Liver (tissue), 9 donors: ENCODE data around the gene COMMD3. TPM values are rescaled to one million over a fixed set of nuclear protein-coding genes. Genes with fewer than 3 reads are reported as not detected.

Source experiments
- DNase-seq: peaks from one replicate; pipeline ENCODE4 v3.0.0-alpha.2; 2017; ENCODE audit warnings: low spot score
- H3K27ac ChIP-seq, 2 donors: one replicate each; pipeline ENCODE4 v1.7.0; 2013; ENCODE audit warnings: inconsistent platforms in 2 of 2, low read length in 2 of 2, control low read depth in 1 of 2, low read depth in 1 of 2, mild to moderate bottlenecking in 1 of 2
- H3K27me3 ChIP-seq, 4 donors: one replicate each; pipeline versions ENCODE4 v1.6.1 to v1.7.0; 2013; ENCODE audit warnings: low read length in 3 of 4, inconsistent platforms in 1 of 4, mild to moderate bottlenecking in 1 of 4, moderate library complexity in 1 of 4; ENCODE audit not compliant: control insufficient read depth in 4 of 4, insufficient read depth in 4 of 4
- H3K36me3 ChIP-seq, 4 donors: one replicate each; pipeline versions ENCODE4 v1.6.1 to v1.7.0; 2013; ENCODE audit warnings: low read length in 3 of 4, mild to moderate bottlenecking in 3 of 4, low read depth in 1 of 4, moderate library complexity in 1 of 4; ENCODE audit not compliant: control insufficient read depth in 4 of 4, insufficient read depth in 3 of 4
- H3K4me1 ChIP-seq, 4 donors: one replicate each; pipeline versions ENCODE4 v1.6.1 to v1.7.0; 2013; ENCODE audit warnings: low read length in 3 of 4, mild to moderate bottlenecking in 3 of 4, moderate library complexity in 1 of 4; ENCODE audit not compliant: control insufficient read depth in 4 of 4, insufficient read depth in 4 of 4
- H3K4me3 ChIP-seq, 3 donors: one replicate each; pipeline versions ENCODE4 v1.6.1 to v1.7.0; 2013; ENCODE audit warnings: low read length in 3 of 3, control low read depth in 1 of 3, low read depth in 1 of 3, mild to moderate bottlenecking in 1 of 3
- H3K9ac ChIP-seq, 2 donors: one replicate each; pipeline ENCODE4 v1.7.0; 2013; ENCODE audit warnings: low read length in 2 of 2, mild to moderate bottlenecking in 2 of 2, moderate library complexity in 2 of 2, control low read depth in 1 of 2, low read depth in 1 of 2
- H3K9me3 ChIP-seq, 4 donors: one replicate each; pipeline versions ENCODE4 v1.6.1 to v1.7.0; 2013; ENCODE audit warnings: low read length in 3 of 4; ENCODE audit not compliant: control insufficient read depth in 4 of 4
- ATF3 ChIP-seq: IDR thresholded peaks from 2 replicates; pipeline ENCODE4 v1.6.1; 2016; ENCODE audit warnings: antibody characterized with exemption
- CTCF ChIP-seq: fragments of 150-350 bp; IDR thresholded peaks from 2 replicates; pipeline ENCODE4 v1.5.1; 2017; ENCODE audit warnings: improper control_type of control experiment, low read depth, low read length; ENCODE audit not compliant: missing input control
- EGR1 ChIP-seq, 2 donors: IDR thresholded peaks; 2 replicates each; pipeline ENCODE4 v1.6.1; 2016 to 2018; ENCODE audit warnings: antibody characterized with exemption in 2 of 2, low read depth in 2 of 2
- FOXA1 ChIP-seq: IDR thresholded peaks from 2 replicates; pipeline ENCODE4 v1.6.1; 2016; ENCODE audit warnings: antibody characterized with exemption
- FOXA2 ChIP-seq: IDR thresholded peaks from 2 replicates; pipeline ENCODE4 v1.6.1; 2016; ENCODE audit warnings: antibody characterized with exemption
- GABPA ChIP-seq, 2 donors: IDR thresholded peaks in 1 of 2; conservative IDR thresholded peaks in 1 of 2; 2 replicates each; pipeline ENCODE4 v1.6.1; 2016; ENCODE audit warnings: antibody characterized with exemption in 2 of 2, mild to moderate bottlenecking in 1 of 2, moderate library complexity in 1 of 2
- HNF4A ChIP-seq, 2 donors: conservative IDR thresholded peaks; 2 replicates each; pipeline ENCODE4 v1.6.1; 2016; ENCODE audit warnings: antibody characterized with exemption in 2 of 2, mild to moderate bottlenecking in 2 of 2
- MAX ChIP-seq: IDR thresholded peaks from 2 replicates; pipeline ENCODE4 v1.6.1; 2016; ENCODE audit warnings: antibody characterized with exemption
- RAD21 ChIP-seq, 2 donors: IDR thresholded peaks; 2 replicates each; pipeline ENCODE4 v1.6.1; 2016; ENCODE audit warnings: antibody characterized with exemption in 2 of 2, mild to moderate bottlenecking in 2 of 2
- REST ChIP-seq: IDR thresholded peaks from 2 replicates; pipeline ENCODE4 v1.6.1; 2016; ENCODE audit warnings: antibody characterized with exemption, mild to moderate bottlenecking
- RXRA ChIP-seq, 2 donors: IDR thresholded peaks; 2 replicates each; pipeline ENCODE4 v1.6.1; 2017 to 2018; ENCODE audit warnings: antibody characterized with exemption in 2 of 2, mild to moderate bottlenecking in 1 of 2
- SP1 ChIP-seq: IDR thresholded peaks from 2 replicates; pipeline ENCODE4 v1.6.1; 2018; ENCODE audit warnings: antibody characterized with exemption, mild to moderate bottlenecking
- TAF1 ChIP-seq: conservative IDR thresholded peaks from 2 replicates; pipeline ENCODE4 v1.6.1; 2016; ENCODE audit warnings: antibody characterized with exemption, mild to moderate bottlenecking
- YY1 ChIP-seq: IDR thresholded peaks from 2 replicates; pipeline ENCODE4 v1.6.1; 2016; ENCODE audit warnings: antibody characterized with exemption, mild to moderate bottlenecking
- ZBTB33 ChIP-seq: IDR thresholded peaks from 2 replicates; pipeline ENCODE4 v1.6.1; 2016; ENCODE audit warnings: antibody characterized with exemption
- WGBS: extraction: QIAGEN DNeasy Blood & Tissue Kit; methylation state at CpG from one replicate; pipeline ENCODE4 v1.1.7; 2013; 5-methylcytosine and 5-hydroxymethylcytosine counted together
- polyA plus RNA-seq, 2 donors: library from polyadenylated mRNA; stranded (reverse) in 1 of 2; unstranded in 1 of 2; fragments of 200-250 nt in 1 of 2; fragments of >200 nt in 1 of 2; fragmentation: Nextera tagmentation in 1 of 2; extraction: Ambion mirVana in 1 of 2; gene quantifications; one replicate each; pipeline versions ENCODE4 v1.2.1 to v1.2.3, GENCODE V29; 2013 to 2015
- total RNA-seq, 2 donors: library from RNA; depleted of rRNA; stranded (reverse); fragments of >200 nt; gene quantifications; one replicate each; pipeline ENCODE4 v1.2.3, GENCODE V29; 2014
- donor health status: healthy.
- donor health status: healthy.
- donor health status: healthy.
- donor health status: healthy.
- donor health status: healthy.

Gene COMMD3
- total and polyA plus RNA-seq, 4 donors = 18.3 to 62.0 (median 25.8) TPM

GRCh38 chr10:22343731-22344130 is 27.5 kb downstream of the COMMD3 start (continued):
- TF ChIP-seq ZBTB33 = no peak
- TF ChIP-seq FOXA2 = no peak

- TF ChIP-seq REST (no peak), RAD21 (IDR thresholded peaks at IDR 0.05) (no peak), FOXA2 (no peak), GABPA (IDR thresholded peaks at IDR 0.05 in 1 of 2, conservative IDR thresholded peaks at IDR 0.05 in 1 of 2) (no peak), CTCF (no peak), MAX (no peak), YY1 (no peak), TAF1 (no peak), HNF4A (conservative IDR thresholded peaks at IDR 0.05) (no peak)
- Histone ChIP-seq H3K9ac (no peak overlapping the region), H3K27ac (no peak overlapping the region), H3K4me1 (peaks cover 0 to 15% (median 7%) of the 10 kb centered on the region in 4 donors), H3K9me3 (peaks cover 0 to 5% (median 3%) of the 10 kb centered on the region in 4 donors), H3K4me3 (no peak overlapping the region), H3K27me3 (peaks cover 4 to 33% (median 14%) of the 10 kb centered on the region in 4 donors), H3K36me3 (no peaks in the 10 kb centered on the region)
- DNase-seq = no peak
- 35% methylated on average over 1 of the region's 1 CpG for WGBS
Measured at GRCh38 chr10:22344249-22344648, 28.1 kb downstream of the COMMD3 start.

GRCh38 chr10:22344781-22345300 is 28.7 kb downstream of the COMMD3 start:
- Histone ChIP-seq H3K9me3 (peaks cover 0 to 5% (median 3%) of the 10 kb centered on the region in 4 donors), H3K4me3 (peak overlapping the region in 1 of 3 donors; percentile 24), H3K27ac (no peak overlapping the region), H3K36me3 (no peaks in the 10 kb centered on the region), H3K4me1 (peaks cover 0 to 13% (median 7%) of the 10 kb centered on the region in 4 donors), H3K9ac (no peak overlapping the region), H3K27me3 (peaks cover 4 to 32% (median 14%) of the 10 kb centered on the region in 4 donors)
- WGBS = 15% methylated on average over 26 of the region's 26 CpGs
- TF ChIP-seq ATF3 = no peak
- TF ChIP-seq FOXA1 = no peak
- no peak for TF ChIP-seq EGR1 (IDR thresholded peaks at IDR 0.05; ENCODE audit: low read depth in 2 of 2)
- no peak for TF ChIP-seq GABPA (IDR thresholded peaks at IDR 0.05 in 1 of 2, conservative IDR thresholded peaks at IDR 0.05 in 1 of 2)
- TF ChIP-seq SP1 = no peak
- no peak for TF ChIP-seq TAF1
- no peak for TF ChIP-seq RAD21 (IDR thresholded peaks at IDR 0.05)
- TF ChIP-seq HNF4A (conservative IDR thresholded peaks at IDR 0.05) = no peak
- no peak for TF ChIP-seq CTCF
- TF ChIP-seq RXRA (IDR thresholded peaks at IDR 0.05) = no peak
- DNase-seq = no peak
